HepG2 (cell line): ENCODE measurements around the gene PRSS21. TPM values are rescaled to one million over a fixed set of nuclear protein-coding genes. Genes with fewer than 3 reads are reported as not detected.

Experiments used
- BRF2 ChIP-seq: sonication (generic); formaldehyde crosslinking; IDR thresholded peaks from 2 replicates; pipeline ENCODE4 v1.8.1; 2022; ENCODE audit warnings: mild to moderate bottlenecking, missing genetic modification reagents
- DMAP1 ChIP-seq: IDR thresholded peaks from 2 replicates; pipeline ENCODE4 v1.6.1; 2016
- E2F1 ChIP-seq: sonication (generic); formaldehyde crosslinking; IDR thresholded peaks from 2 replicates; pipeline ENCODE4 v1.5.0; 2020; ENCODE audit warnings: missing genetic modification reagents
- HNRNPLL ChIP-seq: fragments of 200-400 bp; formaldehyde crosslinking; IDR thresholded peaks from 2 replicates; pipeline ENCODE4 v1.6.1; 2017; ENCODE audit warnings: mild to moderate bottlenecking, low read depth, low read length; ENCODE audit not compliant: poor library complexity, severe bottlenecking
- IKZF1 ChIP-seq: fragments of 450-650 bp; IDR thresholded peaks from 2 replicates; pipeline ENCODE4 v1.7.1; 2016
- IRF9 ChIP-seq: sonication (generic); formaldehyde crosslinking; IDR thresholded peaks from 2 replicates; pipeline ENCODE4 v1.8.0; 2022; ENCODE audit warnings: missing genetic modification reagents, mild to moderate bottlenecking, borderline replicate concordance
- KMT2A ChIP-seq: sonication (generic); formaldehyde crosslinking; IDR thresholded peaks from 2 replicates; pipeline ENCODE4 v1.4.0; 2020; ENCODE audit warnings: missing genetic modification reagents
- RFX3 ChIP-seq: IDR thresholded peaks from 2 replicates; pipeline ENCODE4 v1.6.1; 2016; ENCODE audit warnings: missing biosample characterization, missing genetic modification reagents
- SAP130 ChIP-seq: IDR thresholded peaks from 2 replicates; pipeline ENCODE4 v1.6.1; 2016; ENCODE audit warnings: low read depth
- TIGD3 ChIP-seq: sonication (generic); formaldehyde crosslinking; IDR thresholded peaks from 2 replicates; pipeline ENCODE4 v1.5.1; 2020; ENCODE audit warnings: mild to moderate bottlenecking, missing genetic modification reagents, borderline replicate concordance
- ZFP62 ChIP-seq: sonication (generic); formaldehyde crosslinking; IDR thresholded peaks from 2 replicates; pipeline ENCODE4 v1.4.0; 2020; ENCODE audit warnings: missing genetic modification reagents
- ZHX1 ChIP-seq: sonication (generic); formaldehyde crosslinking; IDR thresholded peaks from 2 replicates; pipeline ENCODE4 v1.8.1; 2022; ENCODE audit warnings: low read depth, mild to moderate bottlenecking, missing genetic modification reagents
- ZMYM4 ChIP-seq: sonication (generic); formaldehyde crosslinking; IDR thresholded peaks from 2 replicates; pipeline ENCODE4 v1.8.1; 2023; ENCODE audit warnings: mild to moderate bottlenecking, missing genetic modification reagents
- ZNF432 ChIP-seq: sonication (generic); formaldehyde crosslinking; IDR thresholded peaks from 2 replicates; pipeline ENCODE4 v1.5.0; 2020; ENCODE audit warnings: missing genetic modification reagents, mild to moderate bottlenecking, borderline replicate concordance
- ZNF577 ChIP-seq: sonication (generic); formaldehyde crosslinking; IDR thresholded peaks from 2 replicates; pipeline ENCODE4 v1.4.0; 2020; ENCODE audit warnings: mild to moderate bottlenecking, low read depth, missing genetic modification reagents, borderline replicate concordance
- ZNF609 ChIP-seq: sonication (generic); formaldehyde crosslinking; IDR thresholded peaks from 2 replicates; pipeline ENCODE4 v1.4.0; 2020; ENCODE audit warnings: mild to moderate bottlenecking, missing genetic modification reagents, borderline replicate concordance
- polyA plus RNA-seq, 8 experiments: library from polyadenylated mRNA; depleted of rRNA in 3 of 8; stranded (reverse) in 7 of 8; unstranded in 1 of 8; fragments of >200 nt; fragmentation: Illumina TruSeq in 4 of 8; extraction: Trizol in 4 of 8; gene quantifications; 2 replicates each; pipeline versions ENCODE4 v1.2.1 to v1.2.3, GENCODE V29; 2011 to 2016; ENCODE audit warnings: low read depth in 4 of 8, missing spikeins in 1 of 8, mixed read lengths in 1 of 8; ENCODE audit not compliant: insufficient read depth in 1 of 8
- total RNA-seq, 5 experiments: library from RNA; depleted of rRNA; stranded (reverse); fragments of >200 nt; fragmentation: Illumina TruSeq; extraction: Trizol; gene quantifications; 2 replicates each; pipeline ENCODE4 v1.2.3, GENCODE V29; 2016; ENCODE audit warnings: low read depth in 1 of 5

PRSS21 gene
- total and polyA plus RNA-seq, 2 of the 13 experiments (the other 11 are each of a cell fraction or from before 2014, with no cell fraction given): not detected

- peak; percentile 47 for TF ChIP-seq ZNF609
- TF ChIP-seq BRF2 (CRISPR knock-in tag): no peak
- peak; percentile 94 for TF ChIP-seq ZHX1 (CRISPR knock-in tag)
- no peak for TF ChIP-seq ZNF432 (CRISPR knock-in tag)
- TF ChIP-seq ZMYM4: peak; percentile 39; the same call in 1 of the 2 replicates
- TF ChIP-seq DMAP1 (CRISPR knock-in tag): peak; percentile 91
- TF ChIP-seq SAP130 (CRISPR knock-in tag): peak; percentile 64
- no peak for TF ChIP-seq E2F1 (CRISPR knock-in tag)
- TF ChIP-seq TIGD3 (CRISPR knock-in tag): no peak
- TF ChIP-seq ZFP62 (CRISPR knock-in tag): no peak
- TF ChIP-seq ZNF577: no peak
- 0 out of 2 replicates have a peak, but pooled peaks have one; percentile 41 for TF ChIP-seq KMT2A (CRISPR knock-in tag)
- TF ChIP-seq IKZF1: no peak
- TF ChIP-seq HNRNPLL: peak; percentile 54
- no peak for TF ChIP-seq IRF9 (CRISPR knock-in tag)
- TF ChIP-seq RFX3 (CRISPR knock-in tag): no peak
These were observed 39.7 kb upstream of the PRSS21 start, which contains the start of gene ELOB (continued) for GRCh38 chr16:2777231-2777902.
